ENCODE measurements around the gene ZNF865. TPM values are rescaled to one million over a fixed set of nuclear protein-coding genes. Genes with fewer than 3 reads are reported as not detected.

Gene ZNF865
- total RNA-seq, 1 donor from 2014 or later, result 8.1 TPM

GRCh38 chr19:55643887-55644176, 38.4 kb downstream of the ZNF865 start:
- ATAC-seq (no peak), DNase-seq (ENCODE audit: low spot score) (no peak)

- DNase-seq (ENCODE audit: low spot score) (no peak), ATAC-seq (no peak)
Observed at GRCh38 chr19:55644191-55644833, 38.9 kb downstream of the ZNF865 start.

- DNase-seq (ENCODE audit: low spot score), result no peak
Observed at GRCh38 chr19:55644842-55645511, 39.5 kb downstream of the ZNF865 start.

GRCh38 chr19:55645512-55645881, 40.0 kb downstream of the ZNF865 start:
- ATAC-seq (no peak), DNase-seq (ENCODE audit: low spot score) (no peak)

More at GRCh38 chr19:55644842-55645511, 39.5 kb downstream of the ZNF865 start:
- no peak for ATAC-seq

GRCh38 chr19:55646889-55647731, 41.7 kb downstream of the ZNF865 start:
- no peak for ATAC-seq
- no peak for DNase-seq (ENCODE audit: low spot score)

- DNase-seq (ENCODE audit: low spot score), result peak; percentile 78
- peak; percentile 76 for ATAC-seq
Observed at GRCh38 chr19:55647732-55648584, 42.5 kb downstream of the ZNF865 start, which contains the start of gene CCDC106. TSS of gene CCDC106 (plus strand) at chr19:55648212. CDS start at chr19:55649047, 835 bp downstream.

- DNase-seq (ENCODE audit: low spot score) (no peak), ATAC-seq (no peak)
Observed at GRCh38 chr19:55648585-55649267, 43.3 kb downstream of the ZNF865 start.

GRCh38 chr19:55649268-55650125, 44.0 kb downstream of the ZNF865 start:
- DNase-seq (ENCODE audit: low spot score) (no peak), ATAC-seq (no peak)

GRCh38 chr19:55650126-55650557, 44.7 kb downstream of the ZNF865 start:
- ATAC-seq, result no peak
- DNase-seq (ENCODE audit: low spot score), result no peak

GRCh38 chr19:55650602-55651230, 45.3 kb downstream of the ZNF865 start:
- ATAC-seq, result no peak

GRCh38 chr19:55651236-55651635, 45.8 kb downstream of the ZNF865 start:
- ATAC-seq, result no peak
- DNase-seq (ENCODE audit: low spot score), result no peak

More at GRCh38 chr19:55650602-55651230, 45.3 kb downstream of the ZNF865 start:
- no peak for DNase-seq (ENCODE audit: low spot score)

GRCh38 chr19:55652311-55653128, 47.1 kb downstream of the ZNF865 start:
- DNase-seq (ENCODE audit: low spot score), result no peak

GRCh38 chr19:55653651-55654322, 48.3 kb downstream of the ZNF865 start:
- ATAC-seq (peak; percentile 75), DNase-seq (ENCODE audit: low spot score) (peak; percentile 98)

More at GRCh38 chr19:55652311-55653128, 47.1 kb downstream of the ZNF865 start:
- no peak for ATAC-seq

- ATAC-seq, result peak; percentile 79
- DNase-seq (ENCODE audit: low spot score), result peak; percentile 100
Observed at GRCh38 chr19:55654323-55654867, 48.9 kb downstream of the ZNF865 start.

GRCh38 chr19:55654868-55655647, 49.6 kb downstream of the ZNF865 start, which contains the start of gene U2AF2:
TSS of gene U2AF2 (plus strand) at chr19:55655035. CDS start at chr19:55655105, 70 bp downstream.
- DNase-seq (ENCODE audit: low spot score), result peak; percentile 97

GRCh38 chr19:55655648-55656040, 50.2 kb downstream of the ZNF865 start:
- no peak for DNase-seq (ENCODE audit: low spot score)
- no peak for ATAC-seq

More at GRCh38 chr19:55654868-55655647, 49.6 kb downstream of the ZNF865 start, which contains the start of gene U2AF2:
- peak; percentile 70 for ATAC-seq
